NCI-H2196 (cell line): ENCODE data around the gene BRCA1.
"Not testable (repeated sequence)": the region's sequence is repeated elsewhere in the genome, so short reads cannot be mapped to it uniquely, and the experiment has no call there.

Experiments used
- DNase-seq: peaks from one replicate; lab custom pipeline; 2025; ENCODE audit not compliant: unreplicated experiment; lab: John Stamatoyannopoulos, UW

Gene BRCA1

DNA sequence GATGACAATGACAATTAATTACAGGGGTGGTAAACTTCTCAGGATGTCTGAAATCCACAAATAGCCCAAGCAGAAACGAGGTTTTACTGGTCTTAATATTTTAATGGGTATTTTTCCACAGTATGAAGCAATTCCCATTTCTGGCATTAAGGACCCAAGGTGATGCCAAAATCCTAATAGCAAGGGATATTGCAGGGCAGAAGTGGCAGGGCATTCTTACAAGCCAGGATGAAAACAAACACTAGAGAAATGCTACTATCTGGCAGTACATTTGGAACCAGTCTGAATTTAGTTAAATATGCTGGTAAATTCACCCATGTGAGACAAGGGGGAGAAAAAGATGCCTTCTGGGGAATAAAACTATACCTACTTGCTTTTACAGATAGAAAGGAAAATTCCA is 54.9 kb downstream of the BRCA1 start:
- no peak for DNase-seq

DNA sequence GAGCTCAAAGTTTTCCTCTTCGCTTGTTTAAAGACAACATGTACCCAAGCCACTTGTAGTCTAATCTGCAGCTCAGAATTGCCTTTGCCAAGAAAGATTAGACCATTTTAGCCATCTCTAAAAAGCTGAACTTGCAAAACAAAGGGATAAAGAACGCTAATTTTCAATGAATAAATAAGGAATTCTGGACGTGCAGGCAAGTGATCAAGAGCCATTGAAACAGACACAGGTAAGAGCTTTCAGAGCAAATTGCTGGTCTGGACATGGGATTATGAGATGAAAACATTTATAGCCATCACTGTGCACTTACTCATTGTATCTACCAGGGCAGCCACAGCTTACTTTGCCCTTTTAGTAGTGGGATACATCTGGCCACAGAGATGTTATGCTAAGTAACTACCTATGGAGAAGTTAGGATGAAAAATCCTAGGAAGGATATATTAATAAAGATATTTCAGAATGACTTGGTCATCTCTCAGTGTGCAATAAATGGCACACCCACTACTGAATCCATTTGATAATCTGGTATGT is 55.7 kb downstream of the BRCA1 start:
- DNase-seq: no peak

- DNase-seq: no peak
These were observed 56.4 kb downstream of the BRCA1 start for GRCh38 chr17:43068570-43069367.

DNA sequence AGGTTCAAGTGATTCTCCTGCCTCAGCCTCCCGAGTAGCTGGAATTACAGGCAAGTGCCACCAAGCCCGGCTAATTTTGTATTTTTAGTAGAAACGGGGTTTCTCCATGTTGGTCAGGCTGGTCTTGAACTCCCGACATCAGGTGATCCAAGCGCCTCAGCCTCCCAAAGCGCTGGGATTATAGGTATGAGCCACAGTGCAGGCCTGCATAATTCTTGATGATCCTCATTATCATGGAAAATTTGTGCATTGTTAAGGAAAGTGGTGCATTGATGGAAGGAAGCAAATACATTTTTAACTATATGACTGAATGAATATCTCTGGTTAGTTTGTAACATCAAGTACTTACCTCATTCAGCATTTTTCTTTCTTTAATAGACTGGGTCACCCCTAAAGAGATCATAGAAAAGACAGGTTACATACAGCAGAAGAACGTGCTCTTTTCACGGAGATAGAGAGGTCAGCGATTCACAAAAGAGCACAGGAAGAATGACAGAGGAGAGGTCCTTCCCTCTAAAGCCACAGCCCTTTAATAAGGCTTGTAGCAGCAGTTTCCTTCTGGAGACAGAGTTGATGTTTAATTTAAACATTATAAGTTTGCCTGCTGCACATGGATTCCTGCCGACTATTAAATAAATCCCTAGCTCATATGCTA is 62.1 kb downstream of the BRCA1 start:
- no peak for DNase-seq

DNA sequence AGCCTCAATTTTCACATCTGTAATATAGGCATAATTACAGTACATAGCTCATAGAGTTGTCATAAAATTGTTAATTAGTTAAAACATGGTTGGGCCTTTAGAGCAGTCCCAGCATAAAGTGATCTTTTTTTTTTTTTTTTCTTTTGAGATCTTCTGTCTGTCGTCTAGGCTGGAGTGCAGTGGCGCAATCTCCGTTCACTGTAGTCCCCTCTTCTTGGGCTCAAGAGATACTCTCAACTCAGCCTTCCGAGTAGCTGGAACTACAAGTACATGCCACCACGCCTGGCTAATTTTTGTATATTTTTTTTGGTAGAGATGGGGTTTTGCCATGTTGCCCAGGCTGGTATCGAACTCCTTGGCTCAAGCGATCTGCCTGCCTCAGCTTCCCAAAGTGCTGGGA is 69.1 kb downstream of the BRCA1 start:
- DNase-seq: no peak

DNA sequence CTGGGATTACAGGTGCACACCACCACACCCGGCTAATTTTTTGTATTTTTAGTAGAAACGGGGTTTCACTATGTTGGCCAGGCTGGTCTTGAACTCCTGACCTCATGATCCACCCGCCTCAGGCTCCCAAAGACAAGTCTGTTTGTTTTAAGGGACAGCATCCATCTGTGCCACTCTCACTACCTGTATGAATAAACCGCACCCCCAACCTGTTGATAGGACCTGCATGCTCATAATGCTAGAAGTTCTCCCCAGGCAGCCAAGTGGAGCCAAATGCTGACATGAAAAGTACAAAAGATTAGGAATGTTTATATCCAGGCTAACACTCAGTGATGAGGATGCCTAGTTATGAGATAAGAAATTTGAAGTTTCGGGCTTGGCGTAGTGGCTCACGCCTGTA is 72.2 kb downstream of the BRCA1 start:
- DNase-seq: not testable (repeated sequence)

DNA sequence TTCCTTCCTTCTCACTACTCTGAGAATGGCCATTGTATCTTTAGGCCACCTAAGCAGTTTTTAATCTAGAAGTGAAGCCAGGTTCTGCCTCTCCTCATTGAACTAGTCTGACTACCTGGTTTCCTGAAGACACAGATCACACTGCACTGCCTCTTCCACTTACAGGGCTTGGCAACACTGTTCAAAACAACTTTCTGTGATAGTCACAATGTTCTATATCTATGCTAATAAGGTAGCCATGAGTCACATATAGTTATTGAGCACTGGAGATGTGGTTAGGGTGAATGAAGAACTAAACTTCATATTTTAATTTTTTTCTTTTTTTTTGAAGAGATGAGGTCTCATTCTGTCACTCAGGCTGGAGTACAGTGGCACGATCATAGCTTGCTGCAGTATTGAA is 73.2 kb downstream of the BRCA1 start:
- no peak for DNase-seq

- no peak for DNase-seq
These were observed 81.1 kb downstream of the BRCA1 start for GRCh38 chr17:43044024-43044423.

DNA sequence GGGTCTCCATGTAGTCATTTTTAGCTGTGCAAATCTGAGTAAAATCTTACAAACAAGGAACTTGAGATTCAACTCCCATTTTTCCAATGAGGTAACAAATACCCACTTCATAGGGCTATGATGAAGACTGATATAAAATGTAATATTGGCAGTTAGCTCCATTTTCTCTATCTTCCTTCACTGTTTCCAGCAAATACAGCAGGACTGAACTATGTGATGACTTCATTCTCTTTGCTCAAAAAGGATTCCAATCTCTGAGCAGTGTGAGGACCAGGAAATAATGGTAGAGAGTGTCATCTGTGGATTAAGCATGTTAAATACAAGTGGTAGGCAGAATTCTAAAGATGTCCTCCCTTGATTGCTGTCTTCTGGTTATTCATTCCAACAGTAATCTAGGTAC is 81.9 kb downstream of the BRCA1 start:
- DNase-seq: no peak

DNA sequence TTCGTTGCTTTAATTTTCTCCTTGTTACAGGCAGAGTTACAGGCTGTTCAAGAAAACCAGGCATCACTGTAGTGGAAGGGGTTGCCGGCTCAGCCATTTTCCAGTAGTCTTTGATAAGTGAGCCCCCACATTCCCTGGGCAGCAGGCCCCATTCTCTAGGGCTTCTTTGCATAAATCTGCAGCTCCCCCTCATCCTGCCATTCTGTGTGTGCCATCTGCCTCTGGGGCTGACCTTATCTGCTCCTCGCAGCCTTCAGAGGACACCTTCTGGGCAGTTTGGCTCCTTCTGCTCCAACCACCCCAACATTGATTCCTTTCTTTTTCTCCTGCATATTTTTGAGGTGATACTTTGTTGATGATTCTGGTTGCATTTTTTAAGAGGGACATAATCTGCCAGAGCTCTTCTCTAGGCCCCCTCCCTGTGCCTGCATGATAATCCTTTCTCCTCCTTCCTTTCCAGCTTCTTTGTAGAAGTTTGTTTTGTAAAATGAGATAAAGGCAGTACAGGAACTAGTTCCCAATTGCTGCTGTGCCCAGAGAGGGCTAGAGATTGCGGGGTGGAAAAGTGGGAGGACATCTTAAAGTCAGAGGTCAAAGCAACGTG is 83.0 kb downstream of the BRCA1 start:
- no peak for DNase-seq

GRCh38 chr17:43040655-43041054 is 84.5 kb downstream of the BRCA1 start:
- DNase-seq: no peak

DNA sequence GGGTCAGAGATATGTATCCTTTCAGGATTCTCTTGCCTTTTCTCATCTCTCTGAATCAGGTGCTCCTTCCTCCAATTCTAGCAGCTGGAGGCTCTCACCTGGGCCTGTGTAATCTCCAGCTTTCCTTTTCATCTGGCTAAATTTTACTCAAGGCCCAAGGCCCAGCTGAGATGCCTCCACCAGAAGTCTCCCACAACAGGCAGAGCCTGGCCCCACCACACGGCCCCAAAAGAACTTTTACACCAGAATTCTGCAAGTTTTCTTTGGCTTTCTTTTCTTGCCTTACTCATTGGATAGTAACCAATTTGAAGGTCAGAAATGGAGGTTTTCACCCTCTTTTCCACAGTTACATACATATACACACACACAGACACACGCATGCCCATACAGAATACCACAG is 85.5 kb downstream of the BRCA1 start:
- DNase-seq: no peak

DNA sequence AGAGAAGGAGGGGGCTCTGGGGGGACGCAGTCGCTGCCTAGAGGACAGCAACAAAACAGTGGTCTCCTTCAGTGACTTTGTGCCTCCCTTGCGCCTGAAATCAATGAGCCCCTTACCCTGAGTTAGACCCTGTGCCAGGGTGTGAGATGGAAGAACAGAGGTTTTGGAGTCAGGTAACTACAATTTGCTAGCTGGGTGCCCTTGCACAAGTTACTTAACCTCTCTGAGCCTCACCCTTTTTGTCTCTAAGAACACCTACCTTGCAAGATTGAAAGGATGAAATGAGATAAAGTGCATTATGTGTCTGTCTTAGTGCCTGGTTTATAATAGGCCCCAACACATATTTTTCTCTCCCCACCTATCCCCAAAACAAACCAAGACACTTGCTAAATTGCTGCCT is 90.3 kb downstream of the BRCA1 start:
- DNase-seq: no peak

GRCh38 chr17:43033948-43034881 is 90.9 kb downstream of the BRCA1 start:
- DNase-seq: no peak

- DNase-seq: no peak
These were observed 93.5 kb downstream of the BRCA1 start for GRCh38 chr17:43031666-43032065.

- DNase-seq: no peak
These were observed 94.9 kb downstream of the BRCA1 start for GRCh38 chr17:43030137-43030767.

- DNase-seq: no peak
These were observed 96.8 kb downstream of the BRCA1 start for GRCh38 chr17:43028221-43028861.

DNA sequence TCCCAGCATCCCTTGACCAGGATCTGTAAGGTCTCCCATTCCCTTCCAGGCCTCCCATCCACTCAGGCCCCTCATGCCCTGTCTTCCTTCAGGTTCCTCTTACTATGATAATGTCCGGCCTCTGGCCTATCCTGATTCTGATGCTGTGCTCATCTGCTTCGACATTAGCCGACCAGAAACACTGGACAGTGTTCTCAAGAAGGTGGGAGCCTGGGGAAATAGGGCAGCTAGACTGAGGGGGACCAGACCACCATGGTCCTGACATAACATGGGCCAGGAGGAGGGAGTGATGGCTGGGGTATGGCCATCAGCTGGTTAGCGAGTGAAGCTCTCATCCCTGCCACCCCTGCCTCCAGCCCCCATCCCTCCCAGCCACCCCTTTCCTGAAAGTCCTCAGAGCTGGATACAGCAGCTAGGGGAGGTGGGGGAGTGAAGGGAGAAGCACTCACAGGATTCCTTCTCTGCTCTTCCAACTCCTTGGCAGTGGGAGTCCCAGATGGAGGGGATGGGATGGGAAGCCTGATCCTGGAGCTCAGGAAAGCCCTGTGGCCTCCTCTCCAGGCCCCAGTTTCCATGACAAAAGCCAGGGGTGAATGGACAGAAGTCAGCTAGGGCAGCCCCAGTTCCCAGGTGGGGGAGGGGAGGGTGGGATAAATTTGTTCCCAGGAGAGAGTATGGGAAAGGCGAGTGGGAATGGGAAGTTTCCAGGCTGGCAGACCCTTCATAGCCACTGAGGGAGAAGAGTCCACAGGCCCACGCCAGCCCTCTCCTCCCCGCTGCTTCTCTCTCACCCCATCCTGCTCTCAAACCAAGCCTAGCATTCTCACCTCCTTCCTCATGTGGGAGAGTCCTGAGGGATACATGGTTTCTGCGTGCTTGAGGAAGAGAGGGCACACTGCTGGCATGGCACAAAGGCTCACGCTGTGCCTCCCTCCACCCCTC is 97.8 kb downstream of the BRCA1 start:
- no peak for DNase-seq

DNA sequence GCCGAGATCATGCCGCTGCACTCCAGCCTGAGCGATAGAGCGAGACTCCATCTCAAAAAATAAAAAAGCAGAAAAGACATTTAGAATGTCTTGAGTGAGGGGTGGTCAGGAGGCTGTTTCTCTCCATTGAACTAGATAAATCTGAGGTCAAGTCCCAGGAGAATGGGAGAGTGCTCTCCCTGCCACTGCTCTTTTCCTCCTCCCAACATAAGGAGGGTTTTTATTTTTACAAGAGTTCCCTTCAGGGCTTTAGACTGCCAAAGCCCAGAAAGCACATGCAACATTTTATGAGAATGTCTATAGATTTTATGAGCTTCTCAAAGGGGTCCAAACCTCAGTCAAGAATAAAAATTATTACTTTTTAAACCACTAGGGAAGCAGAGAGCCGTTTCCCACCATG is 98.6 kb downstream of the BRCA1 start:
- DNase-seq: no peak
